ENCODE results near the gene NUMA1. TPM values are rescaled to one million over a fixed set of nuclear protein-coding genes. Genes with fewer than 3 reads are reported as not detected.

The NUMA1 gene
- total and polyA plus RNA-seq, 9 of the 15 experiments (the other 6 are each of a cell fraction or from before 2014, with no cell fraction given) = 4.1 to 104 (median 51.2) TPM

- TF ChIP-seq U2AF1 (optimal IDR thresholded peaks at IDR 0.05; ENCODE audit: low read depth, low read length) (no peak), ARID2 (IDR thresholded peaks at IDR 0.05) (no peak), ZNF12 (CRISPR knock-in tag; IDR thresholded peaks at IDR 0.05) (0 out of 2 replicates have a peak, but pooled peaks have one; percentile 72), ESRRA (IDR thresholded peaks at IDR 0.05; ENCODE audit: borderline replicate concordance, low read depth) (peak; percentile 18; the same call in 1 of the 2 replicates), ETV6 (IDR thresholded peaks at IDR 0.05; ENCODE audit: borderline replicate concordance in 1 of 2, low read depth in 2 of 2, low read length in 1 of 2) (0 out of 4 replicates have a peak, but pooled peaks of 1 of the 2 experiments have one; percentile 57), ETV6 (CRISPR knock-in tag; IDR thresholded peaks at IDR 0.05; ENCODE audit: borderline replicate concordance) (no peak), CHD4 (IDR thresholded peaks at IDR 0.05; ENCODE audit: insufficient read depth, insufficient replicate concordance, low read depth, low read length, poor library complexity, severe bottlenecking) (no peak), ATF3 (IDR thresholded peaks at IDR 0.05) (no peak), ATF3 (CRISPR knock-in tag; conservative IDR thresholded peaks at IDR 0.05) (no peak), ID3 (CRISPR knock-in tag; IDR thresholded peaks at IDR 0.05) (no peak), ID3 (tag; IDR thresholded peaks at IDR 0.05) (no peak), ZNF79 (CRISPR knock-in tag; IDR thresholded peaks at IDR 0.05; ENCODE audit: low read depth) (no peak), DNMT1 (IDR thresholded peaks at IDR 0.05) (no peak), MEIS2 (IDR thresholded peaks at IDR 0.05; ENCODE audit: partially characterized antibody) (peak; percentile 98), ZNF766 (CRISPR knock-in tag; conservative IDR thresholded peaks at IDR 0.05) (no peak), L3MBTL2 (IDR thresholded peaks at IDR 0.05) (no peak), FOXA3 (CRISPR knock-in tag; conservative IDR thresholded peaks at IDR 0.05 in 1 of 2, IDR thresholded peaks at IDR 0.05 in 1 of 2) (no peak), ZNF224 (CRISPR knock-in tag; IDR thresholded peaks at IDR 0.05) (no peak), TAF7 (tag; IDR thresholded peaks at IDR 0.05) (no peak), CREB3L1 (IDR thresholded peaks at IDR 0.05; ENCODE audit: borderline replicate concordance, low read depth) (no peak), PYGO2 (tag; IDR thresholded peaks at IDR 0.05) (no peak), ZNF41 (CRISPR knock-in tag; conservative IDR thresholded peaks at IDR 0.05) (no peak)
Observed at GRCh38 chr11:72123117-72123653, 42.8 kb upstream of the NUMA1 start (continued).

Measured in K562 (cell line).